Mesodermal cell (in vitro differentiated cells): ENCODE measurements around the gene TEAD1.

Experiments used
- H3K27ac ChIP-seq: 2 replicates; pipeline ENCODE4 v1.7.0; 2013; ENCODE audit warnings: mild to moderate bottlenecking, low read depth, low read length, moderate library complexity; ENCODE audit not compliant: severe bottlenecking
- H3K36me3 ChIP-seq: 2 replicates; pipeline ENCODE4 v1.7.1; 2013; ENCODE audit warnings: mild to moderate bottlenecking, low read length, moderate library complexity; ENCODE audit not compliant: control insufficient read depth, insufficient read depth
- H3K4me1 ChIP-seq: one replicate; pipeline ENCODE4 v1.7.1; 2013; ENCODE audit warnings: mild to moderate bottlenecking, low read length; ENCODE audit not compliant: insufficient read depth, control insufficient read depth, poor library complexity, severe bottlenecking
- H3K4me3 ChIP-seq: 2 replicates; pipeline ENCODE4 v1.7.0; 2013; ENCODE audit warnings: low read length, control low read depth, mild to moderate bottlenecking; ENCODE audit not compliant: insufficient read depth, poor library complexity, severe bottlenecking; ENCODE audit errors: extremely low read depth
- H3K9me3 ChIP-seq: 2 replicates; pipeline ENCODE4 v1.7.1; 2013; ENCODE audit warnings: mild to moderate bottlenecking, low read length, moderate library complexity; ENCODE audit not compliant: control insufficient read depth
- WGBS, 2 experiments: methylation state at CpG; one replicate each; pipeline ENCODE4 v1.1.5; 2013; ENCODE audit warnings: missing lambda C conversion rate in 2 of 2; ENCODE audit not compliant: insufficient coverage in 2 of 2; 5-methylcytosine and 5-hydroxymethylcytosine counted together

TEAD1 gene

DNA sequence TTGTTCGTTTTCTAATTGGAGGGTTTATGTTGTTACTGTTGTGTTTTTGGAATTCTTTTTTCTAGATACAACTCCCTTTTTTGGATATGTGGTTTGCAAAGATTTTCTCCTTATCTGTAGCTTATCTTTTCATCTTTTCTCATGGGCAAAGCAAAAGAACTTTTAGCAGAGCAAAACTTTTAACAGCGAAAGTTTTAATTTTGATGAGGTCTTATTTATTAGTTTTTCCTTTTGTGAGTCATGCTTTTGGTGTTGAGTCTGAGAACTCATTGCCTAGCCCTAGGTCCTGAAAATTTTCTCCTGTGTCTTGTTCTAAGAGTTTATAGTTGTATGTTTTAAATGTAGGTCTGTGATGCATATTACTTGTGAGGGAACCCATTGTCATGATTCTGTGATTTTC, 99.4 kb downstream of the TEAD1 start:
- H3K4me1 ChIP-seq: peaks cover 42% of the 10 kb centered on the region
- H3K27ac ChIP-seq: peak overlapping the region; percentile 4
- peaks cover 53% of the 10 kb centered on the region for H3K36me3 ChIP-seq
- H3K4me3 ChIP-seq: no peak overlapping the region
- H3K9me3 ChIP-seq: no peaks in the 10 kb centered on the region
- 100% methylated on average over 1 of the region's 2 CpGs; no CpG with 5 or more reads in 1 of the 2 experiments for WGBS, 2 experiments

GRCh38 chr11:12775955-12776354, 101.7 kb downstream of the TEAD1 start:
- WGBS, 2 experiments: 92 to 97% methylated on average over 5 to 8 of the region's 10 CpGs

GRCh38 chr11:12777208-12777874, 103.1 kb downstream of the TEAD1 start:
- Histone ChIP-seq H3K27ac (no peak overlapping the region), H3K36me3 (peaks cover 66% of the 10 kb centered on the region), H3K4me3 (no peak overlapping the region), H3K4me1 (peaks cover 4% of the 10 kb centered on the region), H3K9me3 (no peaks in the 10 kb centered on the region)
- WGBS, 2 experiments: 93 to 94% methylated on average over 2 to 3 of the region's 5 CpGs

More at GRCh38 chr11:12775955-12776354, 101.7 kb downstream of the TEAD1 start:
- Histone ChIP-seq H3K27ac (no peak overlapping the region), H3K9me3 (no peaks in the 10 kb centered on the region), H3K36me3 (peaks cover 56% of the 10 kb centered on the region), H3K4me3 (no peak overlapping the region), H3K4me1 (peaks cover 18% of the 10 kb centered on the region)

DNA sequence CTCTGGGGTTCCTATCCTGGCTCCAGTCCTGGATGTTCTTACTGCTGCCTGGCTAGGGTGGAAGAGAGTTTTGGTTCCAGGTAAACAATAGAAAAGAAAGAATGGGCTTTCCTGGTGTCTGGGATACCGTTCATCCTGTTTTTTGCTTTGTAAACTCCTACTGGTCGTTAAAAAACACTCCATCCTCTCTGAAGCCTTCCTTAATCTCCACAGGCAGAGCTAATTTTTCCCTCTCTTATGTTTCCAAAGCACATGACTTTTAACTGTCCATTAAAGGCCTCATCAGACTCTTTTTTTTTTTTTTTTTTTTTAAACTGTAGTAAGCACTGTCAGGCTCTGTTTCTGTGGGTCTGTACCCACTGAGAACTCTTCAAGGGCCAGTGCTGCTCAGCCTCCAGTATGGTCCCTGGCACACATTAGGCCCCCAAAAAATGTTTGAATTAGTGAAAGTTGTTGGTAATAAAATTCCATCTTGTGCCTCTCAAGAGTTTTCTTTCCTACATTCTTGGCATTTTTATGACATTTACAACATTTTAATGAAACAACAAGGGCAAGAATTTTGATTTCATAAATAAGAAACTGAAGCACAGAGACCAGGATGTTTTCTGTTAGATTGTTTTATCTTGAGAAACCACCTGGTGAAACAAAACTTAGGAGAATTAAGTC, 104.2 kb downstream of the TEAD1 start:
- 94 to 95% methylated on average over 2 of the region's 2 CpGs for WGBS, 2 experiments
- H3K27ac ChIP-seq: no peak overlapping the region
- H3K36me3 ChIP-seq: peaks cover 69% of the 10 kb centered on the region

GRCh38 chr11:12783765-12784164, 109.5 kb downstream of the TEAD1 start:
- WGBS, 2 experiments: 100% methylated on average over 1 to 2 of the region's 2 CpGs
- H3K36me3 ChIP-seq: peaks cover 67% of the 10 kb centered on the region
- H3K4me3 ChIP-seq: no peak overlapping the region
- peaks cover 26% of the 10 kb centered on the region for H3K4me1 ChIP-seq
- H3K9me3 ChIP-seq: no peaks in the 10 kb centered on the region
- peak overlapping the region; percentile 13 for H3K27ac ChIP-seq

More for the DNA sequence above, 104.2 kb downstream of the TEAD1 start:
- Histone ChIP-seq H3K4me1 (peaks cover 8% of the 10 kb centered on the region), H3K4me3 (no peak overlapping the region), H3K9me3 (no peaks in the 10 kb centered on the region)

GRCh38 chr11:12784445-12784844, 110.2 kb downstream of the TEAD1 start:
- no peak overlapping the region for H3K4me3 ChIP-seq
- peaks cover 70% of the 10 kb centered on the region for H3K36me3 ChIP-seq
- H3K4me1 ChIP-seq: peaks cover 30% of the 10 kb centered on the region
- H3K9me3 ChIP-seq: no peaks in the 10 kb centered on the region
- H3K27ac ChIP-seq: peak overlapping the region; percentile 32
- WGBS, 2 experiments: no CpG with 5 or more reads among the region's 3 CpGs

DNA sequence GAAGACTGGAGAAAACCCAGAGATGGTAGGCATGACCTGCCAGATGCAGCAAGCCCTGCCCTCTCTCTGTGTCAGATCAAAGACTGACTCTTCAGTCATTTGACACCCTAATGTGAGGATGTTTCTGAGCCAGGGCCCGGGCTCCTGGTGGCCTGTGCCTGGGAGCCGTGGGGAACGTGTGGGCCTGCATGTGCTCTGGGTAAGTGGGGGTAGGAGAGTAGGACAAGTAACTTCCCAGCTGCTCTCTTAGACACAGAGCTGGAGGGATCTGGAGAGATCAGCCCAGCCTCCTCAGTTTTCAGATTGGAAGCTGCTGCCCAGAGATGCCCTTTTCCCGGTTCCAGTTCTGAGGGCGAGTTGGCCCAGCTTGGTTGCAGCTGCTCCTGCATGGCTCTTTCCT, 110.8 kb downstream of the TEAD1 start:
- Histone ChIP-seq H3K4me3 (no peak overlapping the region), H3K9me3 (no peaks in the 10 kb centered on the region), H3K4me1 (peaks cover 35% of the 10 kb centered on the region), H3K27ac (peak overlapping the region; percentile 32), H3K36me3 (peaks cover 71% of the 10 kb centered on the region)
- WGBS, 2 experiments: 91 to 100% methylated on average over 2 of the region's 5 CpGs

GRCh38 chr11:12785901-12786300, 111.7 kb downstream of the TEAD1 start:
- peak overlapping the region; percentile 36 for H3K27ac ChIP-seq
- 79 to 97% methylated on average over 2 to 4 of the region's 5 CpGs for WGBS, 2 experiments

DNA sequence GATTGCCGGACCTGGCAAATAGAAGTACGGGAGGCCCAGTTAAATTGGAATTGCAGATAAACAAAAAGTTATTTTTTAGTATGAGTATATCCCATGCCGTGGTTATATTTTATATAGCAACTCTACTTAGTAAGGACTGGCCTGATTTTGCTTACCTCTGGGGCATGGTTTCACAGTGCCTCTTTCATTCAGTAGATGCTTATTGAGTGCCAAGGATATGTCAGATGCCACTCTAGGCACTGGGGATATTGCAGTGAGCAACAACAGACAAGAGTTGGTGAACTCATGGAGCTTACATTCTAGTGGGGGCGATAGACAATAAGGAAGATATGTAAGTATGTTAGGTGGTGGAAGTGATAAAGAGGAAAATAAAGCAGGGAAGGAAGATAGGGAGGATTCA, 112.2 kb downstream of the TEAD1 start:
- Histone ChIP-seq H3K27ac (peak overlapping the region; percentile 36), H3K4me3 (no peak overlapping the region), H3K9me3 (no peaks in the 10 kb centered on the region), H3K36me3 (peaks cover 62% of the 10 kb centered on the region), H3K4me1 (peaks cover 39% of the 10 kb centered on the region)
- WGBS, 2 experiments: 100% methylated on average over 1 of the region's 4 CpGs

More at GRCh38 chr11:12785901-12786300, 111.7 kb downstream of the TEAD1 start:
- peaks cover 65% of the 10 kb centered on the region for H3K36me3 ChIP-seq
- H3K9me3 ChIP-seq: no peaks in the 10 kb centered on the region
- H3K4me3 ChIP-seq: no peak overlapping the region
- peaks cover 39% of the 10 kb centered on the region for H3K4me1 ChIP-seq

GRCh38 chr11:12786891-12787290, 112.7 kb downstream of the TEAD1 start:
- Histone ChIP-seq H3K4me3 (no peak overlapping the region), H3K27ac (peak overlapping the region; percentile 41), H3K4me1 (peaks cover 39% of the 10 kb centered on the region), H3K36me3 (peaks cover 58% of the 10 kb centered on the region), H3K9me3 (no peaks in the 10 kb centered on the region)
- 86 to 96% methylated on average over 5 of the region's 5 CpGs for WGBS, 2 experiments

- Histone ChIP-seq H3K27ac (no peak overlapping the region), H3K4me1 (peaks cover 39% of the 10 kb centered on the region), H3K9me3 (no peaks in the 10 kb centered on the region), H3K36me3 (peaks cover 49% of the 10 kb centered on the region), H3K4me3 (no peak overlapping the region)
- 62 to 75% methylated on average over 3 to 5 of the region's 9 CpGs for WGBS, 2 experiments
Measured at GRCh38 chr11:12787847-12788246, 113.6 kb downstream of the TEAD1 start.
